Measurements from ENCODE around the gene CAPNS1. TPM values are rescaled to one million over a fixed set of nuclear protein-coding genes. Genes with fewer than 3 reads are reported as not detected.

The CAPNS1 gene
- total and polyA plus RNA-seq, 2 of the 13 experiments (the other 11 are each of a cell fraction or from before 2014, with no cell fraction given) = 322 to 526 TPM

DNA sequence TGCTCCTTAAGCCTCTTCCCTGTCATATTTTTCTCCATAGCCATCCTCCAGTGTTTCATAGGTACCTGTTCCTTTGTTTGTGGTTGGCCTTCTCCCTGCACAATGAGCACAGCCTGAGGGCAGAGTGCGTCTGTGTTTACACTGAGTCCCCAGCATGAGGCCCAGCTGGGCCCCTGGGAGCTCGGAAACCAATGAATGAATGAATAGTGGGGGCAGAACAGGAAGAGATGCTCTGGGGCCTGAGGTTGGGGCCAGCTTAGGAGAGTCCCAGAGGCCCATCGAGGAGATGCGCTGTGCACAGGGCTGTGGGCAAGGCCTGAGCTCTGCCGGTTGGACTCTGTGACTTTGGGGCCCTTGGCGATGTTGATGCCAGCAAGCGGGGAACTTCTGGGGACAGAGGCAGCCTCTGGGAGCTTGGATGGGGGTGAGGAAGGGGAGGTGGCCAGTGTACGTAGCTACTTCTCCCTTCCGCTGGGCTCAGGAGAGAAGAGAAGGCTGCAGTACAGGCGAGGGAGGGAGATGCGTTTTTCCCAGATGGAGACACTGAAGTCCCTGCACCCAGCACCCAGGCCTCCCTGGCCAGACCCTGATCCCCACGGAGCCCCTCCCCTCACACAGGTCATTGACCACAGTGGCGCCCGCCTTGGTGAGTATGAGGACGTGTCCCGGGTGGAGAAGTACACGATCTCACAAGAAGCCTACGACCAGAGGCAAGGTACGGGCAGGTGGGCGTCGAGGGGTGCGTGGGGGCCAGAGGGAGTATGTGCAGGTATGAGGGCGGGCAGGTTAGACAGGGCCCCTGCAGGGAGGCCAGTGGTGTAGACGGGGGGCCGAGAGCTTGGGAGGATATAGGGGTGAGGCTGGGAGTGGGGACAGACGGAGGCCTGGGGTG, 19.5 kb upstream of the CAPNS1 start (continued):
- TF ChIP-seq, protein P1, sequence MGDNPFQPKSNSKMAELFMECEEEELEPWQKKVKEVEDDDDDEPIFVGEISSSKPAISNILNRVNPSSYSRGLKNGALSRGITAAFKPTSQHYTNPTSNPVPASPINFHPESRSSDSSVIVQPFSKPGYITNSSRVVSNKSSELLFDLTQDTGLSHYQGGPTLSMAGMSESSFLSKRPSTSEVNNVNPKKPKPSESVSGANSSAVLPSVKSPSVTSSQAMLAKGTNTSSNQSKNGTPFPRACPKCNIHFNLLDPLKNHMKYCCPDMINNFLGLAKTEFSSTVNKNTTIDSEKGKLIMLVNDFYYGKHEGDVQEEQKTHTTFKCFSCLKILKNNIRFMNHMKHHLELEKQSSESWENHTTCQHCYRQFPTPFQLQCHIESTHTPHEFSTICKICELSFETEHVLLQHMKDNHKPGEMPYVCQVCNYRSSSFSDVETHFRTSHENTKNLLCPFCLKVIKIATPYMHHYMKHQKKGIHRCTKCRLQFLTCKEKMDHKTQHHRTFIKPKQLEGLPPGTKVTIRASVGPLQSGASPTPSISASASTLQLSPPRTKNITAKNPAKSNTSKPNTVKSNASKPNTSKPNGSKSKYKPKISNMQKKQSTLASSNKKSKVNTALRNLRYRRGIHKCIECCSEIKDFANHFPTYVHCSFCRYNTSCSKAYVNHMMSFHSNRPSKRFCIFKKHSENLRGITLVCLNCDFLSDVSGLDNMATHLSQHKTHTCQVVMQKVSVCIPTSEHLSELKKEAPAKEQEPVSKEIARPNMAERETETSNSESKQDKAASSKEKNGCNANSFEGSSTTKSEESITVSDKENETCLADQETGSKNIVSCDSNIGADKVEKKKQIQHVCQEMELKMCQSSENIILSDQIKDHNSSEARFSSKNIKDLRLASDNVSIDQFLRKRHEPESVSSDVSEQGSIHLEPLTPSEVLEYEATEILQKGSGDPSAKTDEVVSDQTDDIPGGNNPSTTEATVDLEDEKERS (CRISPR knock-in tag; IDR thresholded peaks at IDR 0.05) = peak; percentile 62; the same call in 1 of the 2 replicates
- TF ChIP-seq, protein P2, sequence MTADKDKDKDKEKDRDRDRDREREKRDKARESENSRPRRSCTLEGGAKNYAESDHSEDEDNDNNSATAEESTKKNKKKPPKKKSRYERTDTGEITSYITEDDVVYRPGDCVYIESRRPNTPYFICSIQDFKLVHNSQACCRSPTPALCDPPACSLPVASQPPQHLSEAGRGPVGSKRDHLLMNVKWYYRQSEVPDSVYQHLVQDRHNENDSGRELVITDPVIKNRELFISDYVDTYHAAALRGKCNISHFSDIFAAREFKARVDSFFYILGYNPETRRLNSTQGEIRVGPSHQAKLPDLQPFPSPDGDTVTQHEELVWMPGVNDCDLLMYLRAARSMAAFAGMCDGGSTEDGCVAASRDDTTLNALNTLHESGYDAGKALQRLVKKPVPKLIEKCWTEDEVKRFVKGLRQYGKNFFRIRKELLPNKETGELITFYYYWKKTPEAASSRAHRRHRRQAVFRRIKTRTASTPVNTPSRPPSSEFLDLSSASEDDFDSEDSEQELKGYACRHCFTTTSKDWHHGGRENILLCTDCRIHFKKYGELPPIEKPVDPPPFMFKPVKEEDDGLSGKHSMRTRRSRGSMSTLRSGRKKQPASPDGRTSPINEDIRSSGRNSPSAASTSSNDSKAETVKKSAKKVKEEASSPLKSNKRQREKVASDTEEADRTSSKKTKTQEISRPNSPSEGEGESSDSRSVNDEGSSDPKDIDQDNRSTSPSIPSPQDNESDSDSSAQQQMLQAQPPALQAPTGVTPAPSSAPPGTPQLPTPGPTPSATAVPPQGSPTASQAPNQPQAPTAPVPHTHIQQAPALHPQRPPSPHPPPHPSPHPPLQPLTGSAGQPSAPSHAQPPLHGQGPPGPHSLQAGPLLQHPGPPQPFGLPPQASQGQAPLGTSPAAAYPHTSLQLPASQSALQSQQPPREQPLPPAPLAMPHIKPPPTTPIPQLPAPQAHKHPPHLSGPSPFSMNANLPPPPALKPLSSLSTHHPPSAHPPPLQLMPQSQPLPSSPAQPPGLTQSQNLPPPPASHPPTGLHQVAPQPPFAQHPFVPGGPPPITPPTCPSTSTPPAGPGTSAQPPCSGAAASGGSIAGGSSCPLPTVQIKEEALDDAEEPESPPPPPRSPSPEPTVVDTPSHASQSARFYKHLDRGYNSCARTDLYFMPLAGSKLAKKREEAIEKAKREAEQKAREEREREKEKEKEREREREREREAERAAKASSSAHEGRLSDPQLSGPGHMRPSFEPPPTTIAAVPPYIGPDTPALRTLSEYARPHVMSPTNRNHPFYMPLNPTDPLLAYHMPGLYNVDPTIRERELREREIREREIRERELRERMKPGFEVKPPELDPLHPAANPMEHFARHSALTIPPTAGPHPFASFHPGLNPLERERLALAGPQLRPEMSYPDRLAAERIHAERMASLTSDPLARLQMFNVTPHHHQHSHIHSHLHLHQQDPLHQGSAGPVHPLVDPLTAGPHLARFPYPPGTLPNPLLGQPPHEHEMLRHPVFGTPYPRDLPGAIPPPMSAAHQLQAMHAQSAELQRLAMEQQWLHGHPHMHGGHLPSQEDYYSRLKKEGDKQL (CRISPR knock-in tag; IDR thresholded peaks at IDR 0.05; ENCODE audit: low read depth) = peak; percentile 47; the same call in 1 of the 2 replicates
- TF ChIP-seq ZSCAN22 (CRISPR knock-in tag; IDR thresholded peaks at IDR 0.05) (peak; percentile 91), ZNF354B (CRISPR knock-in tag; IDR thresholded peaks at IDR 0.05) (0 out of 2 replicates have a peak, but pooled peaks have one; percentile 70), NFIC (IDR thresholded peaks at IDR 0.05; ENCODE audit: low read length) (peak; percentile 50; the same call in 1 of the 2 replicates), ZFP90 (CRISPR knock-in tag; IDR thresholded peaks at IDR 0.05; ENCODE audit: borderline replicate concordance) (peak; percentile 52; the same call in 1 of the 2 replicates), KMT2A (CRISPR knock-in tag; IDR thresholded peaks at IDR 0.05) (peak; percentile 66; the same call in 1 of the 2 replicates), PPARG (CRISPR knock-in tag; conservative IDR thresholded peaks at IDR 0.05) (peak; percentile 55; the same call in 1 of the 2 replicates), ELF4 (CRISPR knock-in tag; IDR thresholded peaks at IDR 0.05; ENCODE audit: borderline replicate concordance) (peak; percentile 62; the same call in 1 of the 2 replicates), GFI1 (CRISPR knock-in tag; IDR thresholded peaks at IDR 0.05; ENCODE audit: borderline replicate concordance) (peak; percentile 64; the same call in 1 of the 2 replicates), NR2C2 (CRISPR knock-in tag; IDR thresholded peaks at IDR 0.05; ENCODE audit: borderline replicate concordance) (peak; percentile 74), ZNF768 (CRISPR knock-in tag; IDR thresholded peaks at IDR 0.05) (no peak), ZBTB8A (CRISPR knock-in tag; IDR thresholded peaks at IDR 0.05; ENCODE audit: borderline replicate concordance, low read depth) (peak; percentile 33; the same call in 1 of the 2 replicates), NFRKB (IDR thresholded peaks at IDR 0.05) (no peak)
- TF ChIP-seq, protein P3, sequence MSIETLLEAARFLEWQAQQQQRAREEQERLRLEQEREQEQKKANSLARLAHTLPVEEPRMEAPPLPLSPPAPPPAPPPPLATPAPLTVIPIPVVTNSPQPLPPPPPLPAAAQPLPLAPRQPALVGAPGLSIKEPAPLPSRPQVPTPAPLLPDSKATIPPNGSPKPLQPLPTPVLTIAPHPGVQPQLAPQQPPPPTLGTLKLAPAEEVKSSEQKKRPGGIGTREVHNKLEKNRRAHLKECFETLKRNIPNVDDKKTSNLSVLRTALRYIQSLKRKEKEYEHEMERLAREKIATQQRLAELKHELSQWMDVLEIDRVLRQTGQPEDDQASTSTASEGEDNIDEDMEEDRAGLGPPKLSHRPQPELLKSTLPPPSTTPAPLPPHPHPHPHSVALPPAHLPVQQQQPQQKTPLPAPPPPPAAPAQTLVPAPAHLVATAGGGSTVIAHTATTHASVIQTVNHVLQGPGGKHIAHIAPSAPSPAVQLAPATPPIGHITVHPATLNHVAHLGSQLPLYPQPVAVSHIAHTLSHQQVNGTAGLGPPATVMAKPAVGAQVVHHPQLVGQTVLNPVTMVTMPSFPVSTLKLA (IDR thresholded peaks at IDR 0.05) = peak; percentile 80
- TF ChIP-seq, protein P4, sequence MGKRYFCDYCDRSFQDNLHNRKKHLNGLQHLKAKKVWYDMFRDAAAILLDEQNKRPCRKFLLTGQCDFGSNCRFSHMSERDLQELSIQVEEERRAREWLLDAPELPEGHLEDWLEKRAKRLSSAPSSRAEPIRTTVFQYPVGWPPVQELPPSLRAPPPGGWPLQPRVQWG (CRISPR knock-in tag; IDR thresholded peaks at IDR 0.05; ENCODE audit: borderline replicate concordance, low read depth) = no peak

Data from HepG2 (cell line).